IPS-15b (cell line): ENCODE data around the gene RAD51B.

Source experiments
- H3K27me3 ChIP-seq: one replicate; pipeline ENCODE4 v1.6.1; 2013; ENCODE audit warnings: low read length; ENCODE audit not compliant: control insufficient read depth, insufficient read depth
- H3K36me3 ChIP-seq: one replicate; pipeline ENCODE4 v1.6.1; 2013; ENCODE audit warnings: low read length; ENCODE audit not compliant: control insufficient read depth, insufficient read depth
- H3K4me1 ChIP-seq: one replicate; pipeline ENCODE4 v1.6.1; 2013; ENCODE audit warnings: mild to moderate bottlenecking, low read length; ENCODE audit not compliant: control insufficient read depth, insufficient read depth
- H3K4me3 ChIP-seq: one replicate; pipeline ENCODE4 v1.5.1; 2013; ENCODE audit warnings: low read depth, low read length
- H3K9ac ChIP-seq: one replicate; pipeline ENCODE4 v1.6.1; 2013; ENCODE audit warnings: low read depth, mild to moderate bottlenecking, low read length
- H3K9me3 ChIP-seq: one replicate; pipeline ENCODE4 v1.6.1; 2013; ENCODE audit warnings: mild to moderate bottlenecking, low read length; ENCODE audit not compliant: control insufficient read depth, insufficient read depth

RAD51B gene

GRCh38 chr14:67940486-67941455, 121.2 kb downstream of the RAD51B start:
- H3K4me1 ChIP-seq: peaks cover 38% of the 10 kb centered on the region
- no peaks in the 10 kb centered on the region for H3K36me3 ChIP-seq
- H3K27me3 ChIP-seq: no peaks in the 10 kb centered on the region
- no peak overlapping the region for H3K4me3 ChIP-seq
- H3K9ac ChIP-seq: no peak overlapping the region
- H3K9me3 ChIP-seq: no peaks in the 10 kb centered on the region

- Histone ChIP-seq H3K9ac (no peak overlapping the region), H3K36me3 (no peaks in the 10 kb centered on the region), H3K4me3 (no peak overlapping the region), H3K27me3 (no peaks in the 10 kb centered on the region), H3K9me3 (no peaks in the 10 kb centered on the region), H3K4me1 (peaks cover 38% of the 10 kb centered on the region)
Measured at GRCh38 chr14:67941456-67942018, 122.0 kb downstream of the RAD51B start.

GRCh38 chr14:67942080-67942710, 122.6 kb downstream of the RAD51B start:
- H3K4me3 ChIP-seq: no peak overlapping the region
- H3K9me3 ChIP-seq: no peaks in the 10 kb centered on the region
- no peaks in the 10 kb centered on the region for H3K27me3 ChIP-seq
- H3K9ac ChIP-seq: no peak overlapping the region
- peaks cover 36% of the 10 kb centered on the region for H3K4me1 ChIP-seq
- H3K36me3 ChIP-seq: no peaks in the 10 kb centered on the region

GRCh38 chr14:67943947-67944346, 124.4 kb downstream of the RAD51B start:
- no peaks in the 10 kb centered on the region for H3K27me3 ChIP-seq
- H3K9ac ChIP-seq: no peak overlapping the region
- no peaks in the 10 kb centered on the region for H3K9me3 ChIP-seq
- no peaks in the 10 kb centered on the region for H3K36me3 ChIP-seq
- no peak overlapping the region for H3K4me3 ChIP-seq
- peaks cover 20% of the 10 kb centered on the region for H3K4me1 ChIP-seq

GRCh38 chr14:67944605-67945004, 125.0 kb downstream of the RAD51B start:
- peaks cover 17% of the 10 kb centered on the region for H3K4me1 ChIP-seq
- H3K9me3 ChIP-seq: peaks cover 3% of the 10 kb centered on the region
- H3K36me3 ChIP-seq: no peaks in the 10 kb centered on the region
- no peak overlapping the region for H3K9ac ChIP-seq
- no peak overlapping the region for H3K4me3 ChIP-seq
- H3K27me3 ChIP-seq: no peaks in the 10 kb centered on the region

GRCh38 chr14:67949771-67950170, 130.2 kb downstream of the RAD51B start:
- no peaks in the 10 kb centered on the region for H3K4me1 ChIP-seq

GRCh38 chr14:67950386-67950785, 130.8 kb downstream of the RAD51B start:
- no peaks in the 10 kb centered on the region for H3K4me1 ChIP-seq
- H3K4me3 ChIP-seq: no peak overlapping the region
- no peaks in the 10 kb centered on the region for H3K27me3 ChIP-seq
- no peak overlapping the region for H3K9ac ChIP-seq
- H3K9me3 ChIP-seq: peaks cover 4% of the 10 kb centered on the region
- H3K36me3 ChIP-seq: no peaks in the 10 kb centered on the region

More at GRCh38 chr14:67949771-67950170, 130.2 kb downstream of the RAD51B start:
- H3K36me3 ChIP-seq: no peaks in the 10 kb centered on the region
- peaks cover 4% of the 10 kb centered on the region for H3K9me3 ChIP-seq
- H3K4me3 ChIP-seq: no peak overlapping the region
- no peaks in the 10 kb centered on the region for H3K27me3 ChIP-seq
- H3K9ac ChIP-seq: no peak overlapping the region

- no peak overlapping the region for H3K9ac ChIP-seq
Measured at GRCh38 chr14:67951529-67952135, 132.1 kb downstream of the RAD51B start.

GRCh38 chr14:67952381-67952780, 132.8 kb downstream of the RAD51B start:
- Histone ChIP-seq H3K36me3 (no peaks in the 10 kb centered on the region), H3K9ac (no peak overlapping the region), H3K4me3 (no peak overlapping the region), H3K27me3 (no peaks in the 10 kb centered on the region), H3K9me3 (peaks cover 4% of the 10 kb centered on the region), H3K4me1 (no peaks in the 10 kb centered on the region)

More at GRCh38 chr14:67951529-67952135, 132.1 kb downstream of the RAD51B start:
- H3K9me3 ChIP-seq: peaks cover 4% of the 10 kb centered on the region
- H3K36me3 ChIP-seq: no peaks in the 10 kb centered on the region
- no peak overlapping the region for H3K4me3 ChIP-seq
- H3K27me3 ChIP-seq: no peaks in the 10 kb centered on the region
- no peaks in the 10 kb centered on the region for H3K4me1 ChIP-seq

- H3K36me3 ChIP-seq: no peaks in the 10 kb centered on the region
- H3K4me1 ChIP-seq: no peaks in the 10 kb centered on the region
- no peaks in the 10 kb centered on the region for H3K27me3 ChIP-seq
- H3K9ac ChIP-seq: no peak overlapping the region
- H3K9me3 ChIP-seq: peaks cover 4% of the 10 kb centered on the region
- H3K4me3 ChIP-seq: no peak overlapping the region
Measured at GRCh38 chr14:67952786-67953185, 133.2 kb downstream of the RAD51B start.

GRCh38 chr14:67955261-67955660, 135.7 kb downstream of the RAD51B start:
- Histone ChIP-seq H3K27me3 (no peaks in the 10 kb centered on the region), H3K36me3 (no peaks in the 10 kb centered on the region), H3K9ac (no peak overlapping the region), H3K9me3 (no peaks in the 10 kb centered on the region), H3K4me3 (no peak overlapping the region), H3K4me1 (no peaks in the 10 kb centered on the region)
